Measurements from ENCODE around the gene SEMG2. TPM values are rescaled to one million over a fixed set of nuclear protein-coding genes. Genes with fewer than 3 reads are reported as not detected.

Gene SEMG2
- total RNA-seq, 4 donors from 2014 or later, result not detected

DNA sequence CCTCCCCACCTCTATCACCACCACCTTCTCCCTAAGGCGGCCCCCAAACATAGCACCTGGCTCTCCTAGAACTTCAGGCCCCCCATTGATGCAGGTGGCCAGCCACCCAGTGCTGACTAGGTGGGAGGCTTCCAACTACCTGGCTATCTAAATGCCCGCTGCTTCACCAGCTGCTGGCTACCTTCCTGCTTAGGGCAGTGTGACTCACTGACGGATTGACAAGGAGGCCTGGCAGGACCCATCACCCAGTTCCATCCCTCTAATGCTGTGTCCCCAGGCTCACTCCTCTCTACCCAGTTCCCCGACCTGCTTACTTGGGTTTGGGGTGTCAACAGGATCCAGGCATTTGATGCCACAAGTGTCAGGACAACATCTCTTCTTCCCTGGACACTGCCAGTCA lies 32.1 kb downstream of the SEMG2 start:
- H3K4me3 ChIP-seq (ENCODE audit: low read depth, poor library complexity, severe bottlenecking), result no peak overlapping the region
- DNase-seq (ENCODE audit: low spot score in 2 of 2), result no peak
- TF ChIP-seq POLR2A (IDR thresholded peaks at IDR 0.05), result no peak
- TF ChIP-seq, protein P1, sequence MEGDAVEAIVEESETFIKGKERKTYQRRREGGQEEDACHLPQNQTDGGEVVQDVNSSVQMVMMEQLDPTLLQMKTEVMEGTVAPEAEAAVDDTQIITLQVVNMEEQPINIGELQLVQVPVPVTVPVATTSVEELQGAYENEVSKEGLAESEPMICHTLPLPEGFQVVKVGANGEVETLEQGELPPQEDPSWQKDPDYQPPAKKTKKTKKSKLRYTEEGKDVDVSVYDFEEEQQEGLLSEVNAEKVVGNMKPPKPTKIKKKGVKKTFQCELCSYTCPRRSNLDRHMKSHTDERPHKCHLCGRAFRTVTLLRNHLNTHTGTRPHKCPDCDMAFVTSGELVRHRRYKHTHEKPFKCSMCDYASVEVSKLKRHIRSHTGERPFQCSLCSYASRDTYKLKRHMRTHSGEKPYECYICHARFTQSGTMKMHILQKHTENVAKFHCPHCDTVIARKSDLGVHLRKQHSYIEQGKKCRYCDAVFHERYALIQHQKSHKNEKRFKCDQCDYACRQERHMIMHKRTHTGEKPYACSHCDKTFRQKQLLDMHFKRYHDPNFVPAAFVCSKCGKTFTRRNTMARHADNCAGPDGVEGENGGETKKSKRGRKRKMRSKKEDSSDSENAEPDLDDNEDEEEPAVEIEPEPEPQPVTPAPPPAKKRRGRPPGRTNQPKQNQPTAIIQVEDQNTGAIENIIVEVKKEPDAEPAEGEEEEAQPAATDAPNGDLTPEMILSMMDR (IDR thresholded peaks at IDR 0.05), result no peak
- intact Hi-C loops (cut with DNase I; ENCODE audit: low total_unique reads), result no loop called here
- WGBS, 2 donors, result 70 to 83% methylated on average over 3 to 4 of the region's 4 CpGs

DNA sequence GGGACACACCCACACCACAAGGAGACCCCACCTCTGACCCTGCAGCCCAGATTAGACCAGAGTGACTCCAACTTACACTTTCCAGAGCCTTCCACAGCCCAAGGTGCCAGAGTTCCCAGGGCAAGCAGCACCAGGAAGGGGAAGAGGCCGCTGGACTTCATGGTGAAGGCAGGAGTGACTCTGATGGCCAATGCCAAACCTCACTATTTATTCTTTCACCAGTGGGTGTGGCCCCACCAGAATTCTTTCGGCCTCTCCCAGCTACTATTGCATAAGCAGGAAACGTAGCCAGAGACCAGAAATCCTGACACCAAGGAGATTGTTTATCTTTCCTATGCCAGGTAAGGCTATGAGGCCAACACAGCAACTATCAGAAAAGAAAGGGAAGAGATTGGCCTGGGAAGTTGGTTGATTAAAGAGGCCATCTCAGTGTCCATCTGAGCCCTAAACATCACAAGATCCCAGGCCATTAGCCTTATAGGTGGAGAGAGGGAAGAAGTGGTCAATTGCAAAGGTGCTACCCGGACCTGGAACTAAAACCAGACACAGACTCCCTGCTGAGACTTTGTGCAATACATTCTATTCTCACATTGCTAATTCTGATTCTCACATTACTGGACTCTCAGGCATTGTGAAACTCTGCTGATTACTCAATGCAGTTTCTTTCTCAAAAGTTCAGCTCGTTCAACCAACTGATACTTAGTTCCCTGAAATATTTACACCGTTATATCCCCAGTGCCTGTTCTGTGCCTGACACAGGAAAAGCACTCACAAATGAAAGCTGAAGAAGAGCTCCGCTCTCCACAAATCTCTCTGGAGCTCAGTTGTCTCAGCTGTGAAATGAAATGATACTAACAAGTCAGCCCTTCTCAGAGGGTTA lies 33.5 kb downstream of the SEMG2 start, which contains the start of gene SLPI:
Gene SLPI, minus strand, starts transcription at position 182 of the 880 bp plus-strand sequence. Its CDS starts 21 bp downstream, at position 161.
- intact Hi-C loops (cut with DNase I; ENCODE audit: low total_unique reads), result no loop called here
- peak in 1 of 2 donors; percentile 60 for DNase-seq (ENCODE audit: low spot score in 2 of 2)
- H3K4me3 ChIP-seq (ENCODE audit: low read depth, poor library complexity, severe bottlenecking), result no peak within 1 kb of the TSS
- TF ChIP-seq POLR2A (IDR thresholded peaks at IDR 0.05), result no peak
- TF ChIP-seq, protein P1 (IDR thresholded peaks at IDR 0.05), result no peak
- 21 to 25% methylated on average over 7 of the region's 7 CpGs for WGBS, 2 donors

DNA sequence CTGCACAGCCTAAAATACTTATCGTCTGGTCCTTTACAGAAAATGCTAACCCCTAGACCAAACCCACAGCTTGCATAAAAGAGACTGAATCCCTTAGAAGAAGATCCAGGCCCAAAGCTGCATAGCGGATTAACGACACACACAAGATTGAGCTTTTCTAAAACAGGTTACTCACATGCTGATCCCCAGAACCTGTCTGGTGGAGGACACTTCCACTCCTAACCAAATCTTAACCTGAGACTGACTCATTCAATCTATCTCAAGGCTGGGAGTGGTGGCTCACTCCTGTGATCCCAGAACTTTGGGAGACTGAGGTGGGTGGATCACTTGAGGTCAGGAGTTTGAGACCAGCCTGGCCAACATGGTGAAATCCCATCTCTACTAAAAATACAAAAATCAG lies 36.0 kb downstream of the SEMG2 start:
- 78 to 79% methylated on average over 3 of the region's 3 CpGs for WGBS, 2 donors
- no peak for TF ChIP-seq POLR2A (IDR thresholded peaks at IDR 0.05)
- TF ChIP-seq, protein P1 (IDR thresholded peaks at IDR 0.05), result no peak
- intact Hi-C loops (cut with DNase I; ENCODE audit: low total_unique reads), result no loop called here
- no peak overlapping the region for H3K4me3 ChIP-seq (ENCODE audit: low read depth, poor library complexity, severe bottlenecking)
- DNase-seq (ENCODE audit: low spot score in 2 of 2), result no peak

DNA sequence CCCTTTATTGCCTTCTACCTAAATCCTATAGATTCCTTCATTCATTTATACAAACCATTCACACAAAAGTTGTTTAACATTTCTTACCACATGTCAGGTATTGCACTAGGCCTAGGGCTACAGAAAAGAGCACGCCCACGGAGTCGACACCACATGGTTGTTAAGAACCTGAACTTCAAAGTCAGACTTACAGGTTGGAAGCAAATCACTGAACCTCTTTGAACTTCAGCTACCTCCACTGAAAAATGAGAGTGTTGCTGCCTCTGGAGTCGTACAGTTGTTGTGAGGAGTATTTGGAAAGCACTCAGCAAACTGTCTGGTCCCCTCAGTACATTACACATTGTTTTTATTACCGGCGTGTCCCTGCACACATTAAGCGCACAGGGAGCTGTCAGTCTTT lies 36.5 kb downstream of the SEMG2 start:
- H3K4me3 ChIP-seq (ENCODE audit: low read depth, poor library complexity, severe bottlenecking), result no peak overlapping the region
- TF ChIP-seq POLR2A (IDR thresholded peaks at IDR 0.05), result no peak
- TF ChIP-seq, protein P1 (IDR thresholded peaks at IDR 0.05), result no peak
- intact Hi-C loops (cut with DNase I; ENCODE audit: low total_unique reads), result no loop called here
- no peak for DNase-seq (ENCODE audit: low spot score in 2 of 2)
- WGBS, 2 donors, result 44 to 56% methylated on average over 7 of the region's 7 CpGs

DNA sequence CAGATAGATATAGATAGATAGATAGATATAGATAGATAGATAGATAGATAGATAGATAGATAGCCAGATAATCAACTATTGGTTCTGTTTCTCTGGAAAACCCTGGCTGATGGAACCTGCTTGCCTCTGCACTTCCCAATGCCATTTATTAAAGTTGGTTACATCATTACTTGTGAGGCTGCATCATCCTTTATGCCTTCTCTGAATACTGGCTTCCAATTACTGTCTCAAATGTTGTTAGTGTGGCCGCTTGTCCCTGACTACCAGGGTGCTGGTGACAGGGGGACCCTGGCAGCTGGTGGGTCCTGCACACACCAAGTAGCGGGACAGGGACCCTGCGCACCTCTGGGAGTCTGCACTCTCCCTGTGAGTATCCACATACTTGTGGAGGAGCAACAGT lies 37.1 kb downstream of the SEMG2 start:
- no peak overlapping the region for H3K4me3 ChIP-seq (ENCODE audit: low read depth, poor library complexity, severe bottlenecking)
- TF ChIP-seq POLR2A (IDR thresholded peaks at IDR 0.05), result no peak
- TF ChIP-seq, protein P1 (IDR thresholded peaks at IDR 0.05), result no peak
- intact Hi-C loops (cut with DNase I; ENCODE audit: low total_unique reads), result no loop called here
- DNase-seq (ENCODE audit: low spot score in 2 of 2), result no peak
- WGBS, 2 donors, result 94 to 95% methylated on average over 3 of the region's 3 CpGs

All from lower leg skin (tissue), 4 donors.